Globus pallidus (tissue), 1 donor: ENCODE results near the gene CDK5RAP1.
"Not testable (repeated sequence)": the region's sequence is repeated elsewhere in the genome, so short reads cannot be mapped to it uniquely, and the experiment has no call there.

Experiments used
- DNase-seq: peaks from one replicate; pipeline ENCODE4 v3.0.0-alpha.2; 2015; ENCODE audit warnings: low spot score

Gene CDK5RAP1

GRCh38 chr20:33419140-33419974 is 18.0 kb upstream of the CDK5RAP1 start:
- DNase-seq = no peak

- DNase-seq = no peak
Observed at GRCh38 chr20:33418033-33418432, 16.7 kb upstream of the CDK5RAP1 start.

- peak; percentile 59 for DNase-seq
Observed at GRCh38 chr20:33415948-33416347, 14.6 kb upstream of the CDK5RAP1 start.

- no peak for DNase-seq
Observed at GRCh38 chr20:33412484-33412838, 11.1 kb upstream of the CDK5RAP1 start.

- no peak for DNase-seq
Observed at GRCh38 chr20:33411711-33412483, 10.6 kb upstream of the CDK5RAP1 start.

GRCh38 chr20:33411242-33411641 is 9.9 kb upstream of the CDK5RAP1 start:
- no peak for DNase-seq

GRCh38 chr20:33410081-33410742 is 8.9 kb upstream of the CDK5RAP1 start:
- no peak for DNase-seq

GRCh38 chr20:33408716-33409654 is 7.7 kb upstream of the CDK5RAP1 start:
- no peak for DNase-seq

GRCh38 chr20:33408313-33408712 is 7.0 kb upstream of the CDK5RAP1 start:
- DNase-seq = no peak

GRCh38 chr20:33407796-33408195 is 6.5 kb upstream of the CDK5RAP1 start:
- DNase-seq = no peak

GRCh38 chr20:33407251-33407650 is 5.9 kb upstream of the CDK5RAP1 start:
- DNase-seq = no peak

GRCh38 chr20:33404281-33404680 is 3.0 kb upstream of the CDK5RAP1 start:
- DNase-seq = no peak

GRCh38 chr20:33401921-33402369 is 626 bp upstream of the CDK5RAP1 start:
- DNase-seq = no peak

- no peak for DNase-seq
Observed at GRCh38 chr20:33400812-33401183, 521 bp downstream of the CDK5RAP1 start.

- no peak for DNase-seq
Observed at GRCh38 chr20:33399924-33400323, 1.4 kb downstream of the CDK5RAP1 start.

- DNase-seq = no peak
Observed at GRCh38 chr20:33394718-33395117, 6.6 kb downstream of the CDK5RAP1 start.

GRCh38 chr20:33393609-33394008 is 7.7 kb downstream of the CDK5RAP1 start:
- DNase-seq = no peak

- no peak for DNase-seq
Observed at GRCh38 chr20:33391722-33392415, 9.4 kb downstream of the CDK5RAP1 start.

GRCh38 chr20:33389326-33389725 is 12.0 kb downstream of the CDK5RAP1 start:
- DNase-seq = not testable (repeated sequence)

GRCh38 chr20:33388268-33388667 is 13.1 kb downstream of the CDK5RAP1 start:
- no peak for DNase-seq

- DNase-seq = no peak
Observed at GRCh38 chr20:33387177-33387576, 14.1 kb downstream of the CDK5RAP1 start.
